K562 (cell line): ENCODE measurements around the gene OMG. TPM values are rescaled to one million over a fixed set of nuclear protein-coding genes. Genes with fewer than 3 reads are reported as not detected.

Source experiments
- ATAC-seq: fragments of 200-7000 bp; cut with Tn5 transposase; 3 replicates; pipeline ENCODE4 v1.9.1; 2020; ENCODE audit warnings: moderate library complexity
- BruUV-seq: library from RNA; stranded (reverse); fragments of 400-500 nt; replicated peaks from 2 replicates; lab custom pipeline; 2021; lab: Mats Ljungman, UMichigan
- CTCF ChIA-PET: fragments of 300-600 bp; formaldehyde crosslinking; extraction: SDS; loops from one replicate; lab custom pipeline; 2021; ENCODE audit warnings: low intra/inter-chr PET ratio; lab: Yijun Ruan, JAX
- POLR2A ChIA-PET: fragments of 300-600, 350-650 bp; sonication (Branson Sonifier 250); formaldehyde crosslinking; extraction: SDS; loops from one replicate; lab custom pipeline; 2021; ENCODE audit warnings: antibody characterized with exemption, inconsistent platforms; lab: Yijun Ruan, JAX
- DNase-seq, 4 experiments: peaks; one replicate each; pipeline versions ENCODE4 v3.0.0 to v3.0.0-alpha.2; 2011 to 2018; ENCODE audit warnings: low spot score in 3 of 4, mixed read lengths in 3 of 4; ENCODE audit errors: extremely low read depth in 1 of 4
- FAIRE-seq: peaks from 2 replicates; lab custom pipeline; 2011; peaks lifted over from hg19 to GRCh38; lab: Jason Lieb, UNC
- H2AFZ ChIP-seq: 2 replicates; pipeline ENCODE4 v1.6.0; 2011; ENCODE audit warnings: low read depth, low read length, control low read depth, inconsistent platforms
- H3K27ac ChIP-seq: fragments of 200-600 bp; 3 replicates; pipeline ENCODE4 v1.8.0; 2011; ENCODE audit warnings: low read depth, mild to moderate bottlenecking, control low read depth, inconsistent platforms, low read length, moderate library complexity, mixed read lengths; ENCODE audit errors: extremely low read depth
- H3K27me3 ChIP-seq, 2 experiments: fragments of 300-600 bp in 1 of 2; 2 replicates in 1 of 2; 3 replicates in 1 of 2; pipeline versions ENCODE4 v1.6.0 to v1.8.0; 2011; ENCODE audit warnings: inconsistent platforms in 2 of 2, low read length in 2 of 2, mild to moderate bottlenecking in 1 of 2, mixed read lengths in 1 of 2, moderate library complexity in 1 of 2; ENCODE audit not compliant: control insufficient read depth in 2 of 2, insufficient read depth in 2 of 2
- H3K36me3 ChIP-seq: fragments of 300-600 bp; 3 replicates; pipeline ENCODE4 v1.8.0; 2011; ENCODE audit warnings: mild to moderate bottlenecking, low read length, inconsistent platforms; ENCODE audit not compliant: control insufficient read depth, insufficient read depth
- H3K4me1 ChIP-seq, 2 experiments: fragments of 200-600 bp in 1 of 2; replicated peaks in 1 of 2; 2 replicates in 1 of 2; 3 replicates in 1 of 2; pipeline versions ENCODE4 v1.5.1 to v1.8.0; 2011; ENCODE audit warnings: inconsistent platforms in 2 of 2, low read length in 2 of 2, mild to moderate bottlenecking in 1 of 2, mixed read lengths in 1 of 2, moderate library complexity in 1 of 2; ENCODE audit not compliant: control insufficient read depth in 2 of 2, insufficient read depth in 2 of 2
- H3K4me2 ChIP-seq: 2 replicates; pipeline ENCODE4 v1.6.1; 2011; ENCODE audit warnings: low read length, control low read depth, inconsistent platforms, mixed read lengths; ENCODE audit not compliant: insufficient read depth
- H3K4me3 ChIP-seq: fragments of 200-600 bp; sonication (generic), shearing (Covaris generic); 2 replicates; pipeline ENCODE4 v1.5.1; 2016; ENCODE audit warnings: control low read depth, inconsistent platforms
- H3K79me2 ChIP-seq: fragments of 200-600 bp; 3 replicates; pipeline ENCODE4 v1.8.0; 2011; ENCODE audit warnings: low read length, inconsistent platforms; ENCODE audit not compliant: control insufficient read depth, insufficient read depth
- H3K9ac ChIP-seq, 2 experiments: 2 replicates each; pipeline versions ENCODE4 v1.6.0 to v1.6.1; 2011; ENCODE audit warnings: low read depth in 2 of 2, low read length in 2 of 2, control low read depth in 1 of 2, inconsistent platforms in 1 of 2, mild to moderate bottlenecking in 1 of 2, mixed read lengths in 1 of 2; ENCODE audit not compliant: insufficient read depth in 1 of 2
- H3K9me1 ChIP-seq: one replicate; pipeline ENCODE4 v1.6.0; 2011; ENCODE audit warnings: inconsistent platforms, mild to moderate bottlenecking, low read length, moderate library complexity; ENCODE audit not compliant: control insufficient read depth, insufficient read depth
- H3K9me3 ChIP-seq: replicated peaks from 2 replicates; pipeline ENCODE4 v1.5.1; 2011; ENCODE audit warnings: low read depth, low read length, inconsistent platforms; ENCODE audit not compliant: control insufficient read depth, insufficient read depth
- H4K20me1 ChIP-seq: replicated peaks from 2 replicates; pipeline ENCODE4 v1.6.1; 2011; ENCODE audit warnings: low read length, inconsistent platforms, mixed read lengths; ENCODE audit not compliant: control insufficient read depth, insufficient read depth
- ARID3B ChIP-seq: fragments of 250-450 bp; sonication (Bioruptor Pico); IDR thresholded peaks from 2 replicates; pipeline ENCODE4 v1.4.0; 2020; ENCODE audit warnings: borderline replicate concordance
- NCOA6 ChIP-seq: fragments of 450-650 bp; IDR thresholded peaks from 2 replicates; pipeline ENCODE4 v1.6.1; 2017; ENCODE audit warnings: mild to moderate bottlenecking
- NKRF ChIP-seq: fragments of 450-650 bp; IDR thresholded peaks from 2 replicates; pipeline ENCODE4 v1.6.1; 2016; ENCODE audit warnings: borderline replicate concordance
- NR2C1 ChIP-seq, 2 experiments: fragments of 450-650 bp; IDR thresholded peaks; 2 replicates each; pipeline ENCODE4 v1.6.1; 2017; ENCODE audit warnings: mild to moderate bottlenecking in 2 of 2, antibody characterized with exemption in 1 of 2, inconsistent platforms in 1 of 2, missing compliant biosample characterization in 1 of 2, missing genetic modification characterization in 1 of 2
- POLR2H ChIP-seq: IDR thresholded peaks from 2 replicates; pipeline ENCODE4 v1.6.1; 2016; ENCODE audit warnings: missing genetic modification characterization, low read depth, mild to moderate bottlenecking, control low read depth, missing compliant biosample characterization, moderate library complexity
- RBBP5 ChIP-seq: fragments of 200-600 bp; sonication (generic); IDR thresholded peaks from 2 replicates; pipeline ENCODE4 v1.6.1; 2012; ENCODE audit warnings: borderline replicate concordance, mild to moderate bottlenecking, low read length, control low read depth, inconsistent platforms; ENCODE audit not compliant: insufficient read depth, poor library complexity, severe bottlenecking
- ZNF277 ChIP-seq: fragments of 250-450 bp; sonication (Bioruptor Pico); IDR thresholded peaks from 2 replicates; pipeline ENCODE4 v1.8.0; 2022; ENCODE audit warnings: inconsistent platforms, mild to moderate bottlenecking, moderate library complexity, borderline replicate concordance
- ZNF445 ChIP-seq: fragments of 250-450 bp; sonication (Bioruptor Pico); IDR thresholded peaks from 2 replicates; pipeline ENCODE4 v1.4.0; 2020; ENCODE audit warnings: low read depth, mild to moderate bottlenecking, moderate library complexity
- ZNF449 ChIP-seq: fragments of 250-450 bp; sonication (Bioruptor Pico); IDR thresholded peaks from 2 replicates; pipeline ENCODE4 v1.8.0; 2022; ENCODE audit warnings: moderate library complexity, mild to moderate bottlenecking, inconsistent platforms
- WGBS: fragments of 100-300 bp; shearing (Covaris generic); methylation state at CpG from one replicate; pipeline ENCODE4 v1.1.6; 2016; ENCODE audit warnings: low coverage, mixed read lengths; ENCODE audit not compliant: insufficient coverage; ENCODE audit errors: missing lambda C conversion rate; 5-methylcytosine and 5-hydroxymethylcytosine counted together
- in situ Hi-C: fragments of 300-500 bp; cut with MboI; formaldehyde crosslinking; loops from 4 replicates; pipeline ENCODE4 v1.15.0; 2018; ENCODE audit warnings: inconsistent platforms, mixed read lengths
- intact Hi-C: fragments of 100-400 bp; cut with micrococcal nuclease; formaldehyde crosslinking; loops from 2 replicates; pipeline ENCODE4 v1.14.2; 2022
- polyA plus RNA-seq, 8 experiments: library from polyadenylated mRNA; depleted of rRNA in 4 of 8; stranded (reverse) in 5 of 8; unstranded in 3 of 8; fragments of >200 nt; fragmentation: Nextera tagmentation in 2 of 8; fragmentation: Illumina TruSeq in 1 of 8; extraction: Ambion mirVana in 2 of 8; extraction: Trizol in 1 of 8; gene quantifications; 2 replicates each; pipeline versions ENCODE4 v1.2.1 to v1.2.3, GENCODE V29; 2011 to 2014; ENCODE audit warnings: inconsistent platforms in 1 of 8, missing spikeins in 1 of 8
- total RNA-seq, 7 experiments: library from RNA; depleted of rRNA in 6 of 7; stranded (reverse); fragments of >200 nt in 6 of 7; fragmentation: Illumina TruSeq in 2 of 7; extraction: Trizol in 2 of 7; gene quantifications; 2 replicates each; pipeline versions ENCODE4 v1.2.1 to v1.2.3, GENCODE V29; 2011 to 2021; ENCODE audit warnings: low replicate concordance in 1 of 7

OMG gene
- total and polyA plus RNA-seq, 9 of the 15 experiments (the other 6 are each of a cell fraction or from before 2014, with no cell fraction given), result 0.41 TPM; not detected in 8

GRCh38 chr17:31252741-31253140, 44.3 kb downstream of the OMG start:
- peaks cover 28% of the 10 kb centered on the region; the same call in 1 of the 3 replicates for H3K36me3 ChIP-seq
- H3K4me1 ChIP-seq, result no peaks in the 10 kb centered on the region
- intact Hi-C loops (no loop called here), in situ Hi-C loops (no loop called here)
- TF ChIP-seq POLR2H (tag) (no peak), ARID3B (no peak), NKRF (no peak), NR2C1 (IDR thresholded peaks at IDR 0.05) (no peak), NR2C1 (tag; IDR thresholded peaks at IDR 0.05) (no peak), ZNF449 (CRISPR knock-in tag) (no peak), NCOA6 (no peak), ZNF445 (CRISPR knock-in tag) (no peak), RBBP5 (no peak), ZNF277 (CRISPR knock-in tag) (no peak)
- FAIRE-seq (no peak), ATAC-seq (no peak), DNase-seq (no peak)
- H3K27me3 ChIP-seq, result no peaks in the 10 kb centered on the region
- CTCF ChIA-PET, result no interaction called here
- no peaks in the 10 kb centered on the region for H3K9me3 ChIP-seq
- H3K4me2 ChIP-seq, result no peak overlapping the region
- H3K9ac ChIP-seq, result no peak overlapping the region
- H2AFZ ChIP-seq, result no peak overlapping the region
- POLR2A ChIA-PET, result no interaction called here
- H3K27ac ChIP-seq, result no peak overlapping the region
- H3K79me2 ChIP-seq, result no peaks in the 10 kb centered on the region
- H4K20me1 ChIP-seq, result no peaks in the 10 kb centered on the region
- no peak overlapping the region for H3K4me3 ChIP-seq
- 67% methylated on average over 1 of the region's 1 CpG for WGBS
- no TSS peak for BruUV-seq
- no peaks in the 10 kb centered on the region for H3K9me1 ChIP-seq
